ENCODE data around the gene ANGPTL2.

GRCh38 chr9:127114606-127115005, 7.8 kb downstream of the ANGPTL2 start:
- TF ChIP-seq POLR2A (IDR thresholded peaks at IDR 0.05; ENCODE audit: low read length) = no peak
- TF ChIP-seq GATA1 (IDR thresholded peaks at IDR 0.05; ENCODE audit: low read depth, low read length) = no peak

Measured in erythroblast (primary cell).